Iris pigment epithelial cell (primary cell): ENCODE data around the gene CYB561.
A peak's percentile ranks its signal among the peaks of the same experiment; 100 is the strongest.
"Not testable (repeated sequence)": the region's sequence is repeated elsewhere in the genome, so short reads cannot be mapped to it uniquely, and the experiment has no call there.

Experiments used
- DNase-seq: peaks from one replicate; pipeline ENCODE4 v3.0.0-alpha.2; 2011; ENCODE audit warnings: low read depth

The CYB561 gene

DNA sequence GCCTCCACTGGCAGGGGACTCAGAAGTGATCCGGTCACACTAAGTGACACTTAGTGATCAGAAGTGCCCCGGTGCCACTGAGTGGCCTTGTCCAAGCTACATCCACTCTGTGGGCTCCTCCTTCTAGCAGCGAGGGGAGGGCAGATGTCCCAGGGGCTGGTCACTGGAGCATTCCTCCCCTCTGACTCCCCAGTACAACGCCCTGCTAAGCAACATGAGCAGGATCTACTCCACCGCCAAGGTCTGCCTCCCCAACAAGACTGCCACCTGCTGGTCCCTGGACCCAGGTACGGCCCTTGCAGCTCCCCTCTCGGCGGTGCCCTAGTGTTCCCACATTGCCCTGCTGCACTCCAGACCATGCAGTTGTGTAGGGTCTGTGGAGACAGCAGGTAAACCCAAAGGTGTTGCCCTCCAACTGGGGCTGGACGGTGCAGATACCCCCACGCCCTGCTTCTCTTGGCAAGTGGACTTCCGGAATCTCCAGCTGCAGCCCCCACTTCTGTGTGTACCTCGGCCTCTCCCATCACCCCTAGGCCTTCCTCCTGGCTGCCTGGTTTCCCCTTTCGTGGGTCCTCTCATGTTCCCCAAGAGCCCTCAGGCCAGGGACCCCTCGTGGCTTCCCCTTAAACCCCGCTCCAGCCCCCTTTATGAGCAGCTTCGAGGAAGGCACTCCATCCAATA is 32.8 kb upstream of the CYB561 start:
- DNase-seq = peak; percentile 93

GRCh38 chr17:63477480-63478440 is 31.7 kb upstream of the CYB561 start:
- DNase-seq = no peak

GRCh38 chr17:63476854-63477479 is 30.9 kb upstream of the CYB561 start, which contains the start of gene ACE:
Gene ACE, plus strand, starts transcription at chr17:63477061. Its CDS starts 34 bp downstream, at chr17:63477095.
- DNase-seq = no peak

GRCh38 chr17:63476459-63476853 is 30.4 kb upstream of the CYB561 start:
- DNase-seq = no peak

GRCh38 chr17:63475491-63476412 is 29.6 kb upstream of the CYB561 start:
- no peak for DNase-seq

GRCh38 chr17:63474586-63475460 is 28.7 kb upstream of the CYB561 start:
- DNase-seq = no peak

GRCh38 chr17:63474174-63474573 is 28.1 kb upstream of the CYB561 start:
- peak; percentile 43 for DNase-seq

DNA sequence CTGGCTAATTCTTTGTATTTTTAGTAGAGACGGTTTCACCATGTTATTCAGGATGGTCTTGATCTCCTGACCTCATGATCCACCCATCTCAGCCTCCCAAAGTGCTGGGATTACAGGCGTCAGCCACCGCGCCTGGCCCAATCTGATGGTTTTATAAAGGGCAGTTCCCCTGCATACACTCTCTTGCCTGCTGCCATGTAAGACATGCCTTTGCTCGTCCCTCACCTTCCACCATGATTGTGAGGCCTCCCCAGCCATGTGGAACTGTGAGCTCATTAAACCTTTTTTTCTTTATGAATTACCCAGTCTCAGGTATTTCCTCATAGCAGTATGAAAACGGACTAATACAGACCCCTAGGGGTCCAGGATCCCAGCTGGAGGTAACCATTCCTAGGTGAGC is 22.0 kb upstream of the CYB561 start:
- not testable (repeated sequence) for DNase-seq

GRCh38 chr17:63464691-63465236 is 18.7 kb upstream of the CYB561 start:
- no peak for DNase-seq

DNA sequence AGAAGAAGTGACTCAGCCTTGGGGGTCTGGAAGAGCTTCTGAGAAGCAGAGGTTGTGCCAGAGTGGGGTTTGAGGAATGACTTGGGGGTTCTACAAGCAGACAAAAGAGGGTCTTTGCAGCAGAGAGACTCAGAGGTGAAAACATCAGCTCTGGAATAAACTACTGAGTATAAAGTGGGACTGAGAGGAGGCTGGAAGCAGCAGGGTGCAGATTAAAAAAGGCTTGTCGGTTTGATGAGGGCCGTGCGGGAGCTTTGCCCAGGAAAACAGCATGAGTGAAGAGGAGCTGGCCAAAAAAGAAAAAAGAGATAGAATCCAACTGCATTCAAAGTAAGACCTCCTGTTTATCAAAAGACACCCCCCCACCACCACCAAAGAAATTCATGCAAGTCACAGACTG is 17.7 kb upstream of the CYB561 start:
- DNase-seq = no peak

DNA sequence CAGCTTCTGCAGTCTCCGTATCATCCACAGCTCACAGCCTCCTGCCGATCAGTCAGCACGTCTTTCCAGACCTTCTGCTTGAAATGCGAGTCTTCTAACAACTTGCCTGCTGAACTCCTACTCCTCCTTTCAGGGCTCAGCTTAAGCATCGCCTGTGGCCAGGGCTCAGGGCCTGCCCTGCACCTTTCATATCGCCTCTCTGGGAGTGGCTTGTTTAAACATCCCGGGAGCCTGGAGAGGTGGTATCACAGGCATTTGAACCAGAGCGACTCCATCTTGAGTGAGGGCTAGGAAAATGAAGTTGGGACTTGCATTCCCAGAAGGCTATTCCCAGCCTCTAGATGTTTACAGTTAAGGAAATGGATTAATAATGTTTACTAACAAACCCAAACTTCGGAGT is 13.9 kb upstream of the CYB561 start:
- no peak for DNase-seq

GRCh38 chr17:63458478-63458877 is 12.4 kb upstream of the CYB561 start:
- no peak for DNase-seq

- no peak for DNase-seq
These were observed 9.3 kb upstream of the CYB561 start for GRCh38 chr17:63455417-63455816.

DNA sequence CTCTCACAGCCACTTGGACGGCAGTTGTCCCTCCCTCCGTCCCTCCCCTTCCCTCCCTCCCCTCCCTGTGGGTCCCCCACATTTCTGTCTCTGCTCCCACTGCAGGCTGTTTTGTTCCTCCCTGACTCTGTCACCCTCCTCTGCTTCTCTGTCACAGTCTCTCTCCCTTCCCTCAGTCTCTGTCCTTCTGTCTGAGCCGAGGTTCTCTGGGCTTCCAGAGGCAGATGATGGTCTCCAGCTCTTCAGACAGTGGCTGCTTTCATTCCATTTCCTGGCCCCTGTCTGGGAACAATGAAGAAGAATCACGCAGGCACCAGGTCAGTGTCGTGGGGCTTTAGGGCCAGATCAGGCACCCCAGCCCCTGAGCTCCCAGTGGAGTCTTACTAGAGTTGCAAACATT is 8.8 kb upstream of the CYB561 start:
- DNase-seq = no peak

GRCh38 chr17:63454357-63454756 is 8.3 kb upstream of the CYB561 start:
- not testable (repeated sequence) for DNase-seq

- DNase-seq = no peak
These were observed 7.0 kb upstream of the CYB561 start for GRCh38 chr17:63452962-63453551.

DNA sequence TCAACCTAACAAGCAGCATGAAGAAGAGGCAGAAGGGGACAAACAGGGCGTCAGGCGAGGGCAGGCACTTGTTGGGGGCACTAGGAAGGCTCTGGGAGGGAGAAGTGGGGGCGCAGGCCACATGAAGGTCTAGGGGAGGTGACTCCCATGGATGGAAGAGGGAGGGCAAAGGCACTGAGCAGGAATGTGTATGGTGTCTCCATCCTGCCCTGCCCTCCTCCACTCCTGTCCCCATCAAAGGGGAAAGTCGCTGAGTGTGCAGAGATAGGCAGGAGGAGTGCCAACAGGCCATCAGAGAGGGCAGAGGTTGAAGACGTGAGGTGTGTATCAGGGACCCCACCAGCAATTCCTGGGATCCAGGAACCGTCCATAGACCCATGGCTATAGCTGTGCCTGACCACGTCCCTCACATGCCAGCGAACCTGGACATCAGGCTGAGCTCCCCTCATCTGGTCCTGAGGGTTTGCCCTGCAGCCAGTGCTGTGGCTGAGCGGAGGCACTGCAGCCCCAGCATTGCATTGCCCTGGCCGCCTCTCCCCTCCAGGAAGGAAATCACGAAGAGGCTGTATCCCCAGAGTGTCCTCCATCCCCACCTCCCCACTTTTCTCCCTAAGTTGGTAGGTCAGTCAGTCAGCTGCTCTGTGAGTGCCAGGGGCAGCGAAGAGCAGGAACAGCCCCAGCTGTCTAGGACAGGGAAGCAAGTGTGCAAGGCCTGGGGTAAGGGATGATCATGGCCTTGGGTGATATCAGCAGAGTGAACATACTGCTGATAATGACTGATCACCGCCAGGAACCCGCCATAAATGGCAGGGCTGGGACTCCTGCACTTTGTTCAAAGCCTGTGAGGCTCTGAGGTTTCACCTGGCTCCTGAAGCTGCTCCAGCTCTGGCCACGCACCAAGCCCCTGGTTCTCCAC is 6.2 kb upstream of the CYB561 start:
- no peak for DNase-seq

DNA sequence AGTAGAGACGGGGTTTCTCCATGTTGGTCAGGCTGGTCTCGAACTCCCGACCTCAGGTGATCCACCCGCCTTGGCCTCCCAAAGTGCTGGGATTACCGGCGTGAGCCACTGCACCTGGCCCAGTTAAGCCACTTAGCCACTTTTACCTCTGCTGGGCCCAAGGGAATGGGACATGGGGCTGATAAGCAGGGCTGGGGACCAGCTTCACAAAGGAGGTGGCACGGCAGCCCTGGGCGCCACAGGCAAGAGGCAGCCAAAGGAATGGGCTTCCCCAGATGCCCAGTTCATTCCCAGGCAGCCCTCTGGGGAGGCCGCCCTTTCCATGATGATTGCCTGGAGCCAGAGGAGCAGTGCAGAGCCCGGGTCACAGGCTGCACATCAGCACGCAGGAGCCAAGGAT is 5.0 kb upstream of the CYB561 start:
- no peak for DNase-seq

GRCh38 chr17:63450551-63450950 is 4.4 kb upstream of the CYB561 start:
- DNase-seq = no peak
